Testis (tissue), 3 donors: ENCODE measurements around the gene PIP5K1C. TPM values are rescaled to one million over a fixed set of nuclear protein-coding genes. Genes with fewer than 3 reads are reported as not detected.

Experiments used
- DNase-seq: peaks from one replicate; pipeline ENCODE4 v3.0.0-alpha.2; 2019
- H3K27ac ChIP-seq, 2 donors: fragments of 200-600 bp; sonication (generic); one replicate each; pipeline ENCODE4 v1.5.1; 2019
- H3K27me3 ChIP-seq: fragments of 200-600 bp; sonication (generic); one replicate; pipeline ENCODE4 v1.5.1; 2019
- H3K36me3 ChIP-seq: fragments of 200-600 bp; sonication (generic); one replicate; pipeline ENCODE4 v1.5.1; 2017; ENCODE audit warnings: low read depth; ENCODE audit errors: missing control alignments
- H3K4me1 ChIP-seq: fragments of 200-600 bp; sonication (generic); one replicate; pipeline ENCODE4 v1.5.1; 2019
- H3K4me3 ChIP-seq, 2 donors: fragments of 200-600 bp; sonication (generic); one replicate each; pipeline ENCODE4 v1.5.1; 2017 to 2019
- H3K9me3 ChIP-seq: fragments of 200-600 bp; sonication (generic); one replicate; pipeline ENCODE4 v1.5.1; 2017
- CTCF ChIP-seq, 3 experiments: fragments of 450-650 bp in 2 of 3; fragments of 200-600 bp in 1 of 3; sonication (generic) in 1 of 3; IDR thresholded peaks; one replicate each; pipeline ENCODE4 v1.5.1; 2016 to 2019; ENCODE audit warnings: antibody characterized with exemption in 3 of 3, mild to moderate bottlenecking in 2 of 3, moderate library complexity in 1 of 3
- POLR2A ChIP-seq: fragments of 450-650 bp; IDR thresholded peaks from one replicate; pipeline ENCODE4 v1.6.1; 2017; ENCODE audit warnings: antibody characterized with exemption, mild to moderate bottlenecking, moderate library complexity
- WGBS, 2 donors: methylation state at CpG; one replicate each; pipeline ENCODE4 v1.1.5; 2018; 5-methylcytosine and 5-hydroxymethylcytosine counted together
- intact Hi-C: fragments of 100-400 bp; cut with DNase I; formaldehyde crosslinking; loops from one replicate; pipeline ENCODE4 v1.15.1; 2023; ENCODE audit warnings: low total_unique reads
- polyA plus RNA-seq: library from polyadenylated mRNA; stranded (reverse); fragments of 350-450 nt; fragmentation: Illumina TruSeq; extraction: RNeasy Lipid Tissue Mini Kit (QIAGEN cat#74804); gene quantifications from one replicate; pipeline ENCODE4 v1.2.3, GENCODE V29; 2014; ENCODE audit warnings: low read depth, low replicate concordance; ENCODE audit not compliant: insufficient read depth
- total RNA-seq, 2 donors: library from RNA; depleted of rRNA; stranded (reverse); fragments of >200 nt; gene quantifications; one replicate each; pipeline ENCODE4 v1.2.3, GENCODE V29; 2016

The PIP5K1C gene
- total and polyA plus RNA-seq, 3 donors from 2014 or later = 80.2 to 99.1 (median 87.0) TPM

GRCh38 chr19:3595521-3596061, 104.7 kb downstream of the PIP5K1C start:
- Histone ChIP-seq H3K4me1 (no peaks in the 10 kb centered on the region), H3K36me3 (no peaks in the 10 kb centered on the region), H3K9me3 (no peaks in the 10 kb centered on the region), H3K4me3 (no peak overlapping the region), H3K27ac (no peak overlapping the region), H3K27me3 (no peaks in the 10 kb centered on the region)
- no peak for DNase-seq
- intact Hi-C loops = no loop called here
- TF ChIP-seq POLR2A (no peak), CTCF (IDR thresholded peaks at IDR 0.05) (no peak)
- 69 to 83% methylated on average over 29 to 34 of the region's 34 CpGs for WGBS, 2 donors

GRCh38 chr19:3593156-3593555, 107.1 kb downstream of the PIP5K1C start:
- Histone ChIP-seq H3K9me3 (no peaks in the 10 kb centered on the region), H3K36me3 (no peaks in the 10 kb centered on the region), H3K4me1 (no peaks in the 10 kb centered on the region), H3K27ac (no peak overlapping the region), H3K27me3 (no peaks in the 10 kb centered on the region), H3K4me3 (no peak overlapping the region)
- no peak for DNase-seq
- whole genome bisulfite sequencing, 2 donors = 48 to 59% methylated on average over 11 of the region's 11 CpGs
- intact Hi-C loops = no loop called here
- TF ChIP-seq CTCF (IDR thresholded peaks at IDR 0.05) = no peak
- TF ChIP-seq POLR2A = no peak

GRCh38 chr19:3591876-3592613, 108.2 kb downstream of the PIP5K1C start:
- H3K9me3 ChIP-seq = no peaks in the 10 kb centered on the region
- no peaks in the 10 kb centered on the region for H3K36me3 ChIP-seq
- no peaks in the 10 kb centered on the region for H3K27me3 ChIP-seq
- 73 to 79% methylated on average over 8 to 9 of the region's 9 CpGs for WGBS, 2 donors
- no peak overlapping the region for H3K27ac ChIP-seq
- peak; percentile 51 for DNase-seq
- intact Hi-C loops = no loop called here
- H3K4me1 ChIP-seq = no peaks in the 10 kb centered on the region
- TF ChIP-seq POLR2A (no peak), CTCF (IDR thresholded peaks at IDR 0.05) (no peak)
- no peak overlapping the region for H3K4me3 ChIP-seq

- H3K27ac ChIP-seq = no peak overlapping the region
- no peaks in the 10 kb centered on the region for H3K27me3 ChIP-seq
- no peak for DNase-seq
- intact Hi-C loops = no loop called here
- H3K4me1 ChIP-seq = no peaks in the 10 kb centered on the region
- 53 to 94% methylated on average over 2 to 8 of the region's 8 CpGs for WGBS, 2 donors
- H3K9me3 ChIP-seq = no peaks in the 10 kb centered on the region
- TF ChIP-seq POLR2A (no peak), CTCF (IDR thresholded peaks at IDR 0.05) (no peak)
- H3K4me3 ChIP-seq = no peak overlapping the region
- no peaks in the 10 kb centered on the region for H3K36me3 ChIP-seq
Observed at GRCh38 chr19:3590991-3591659, 109.1 kb downstream of the PIP5K1C start.
